Calu3 (cell line): ENCODE results near the gene ZNF394. TPM values are rescaled to one million over a fixed set of nuclear protein-coding genes. Genes with fewer than 3 reads are reported as not detected.

Experiments
- BruUV-seq: library from RNA; stranded (reverse); fragments of 400-500 nt; replicated peaks from 2 replicates; lab custom pipeline; 2021; lab: Mats Ljungman, UMichigan
- CTCF ChIA-PET: fragments of 300-600 bp; sonication (Branson Sonifier 250); formaldehyde crosslinking; loops from one replicate; lab custom pipeline; 2022; ENCODE audit warnings: antibody characterized with exemption; lab: Charles Lee
- DNase-seq: peaks from one replicate; pipeline ENCODE4 v3.0.0; 2022
- H3K27ac Mint-ChIP-seq: one replicate; pipeline ENCODE4 v1.8.0; 2022; ENCODE audit warnings: mixed read lengths; ENCODE audit not compliant: unreplicated experiment
- H3K27me3 Mint-ChIP-seq: one replicate; pipeline ENCODE4 v1.8.0; 2022; ENCODE audit warnings: mixed read lengths; ENCODE audit not compliant: unreplicated experiment
- H3K36me3 Mint-ChIP-seq: one replicate; pipeline ENCODE4 v1.8.0; 2022; ENCODE audit warnings: mild to moderate bottlenecking, moderate library complexity, mixed read lengths; ENCODE audit not compliant: insufficient read depth, unreplicated experiment
- H3K4me1 Mint-ChIP-seq: one replicate; pipeline ENCODE4 v1.8.0; 2022; ENCODE audit warnings: mild to moderate bottlenecking, low read depth, mixed read lengths; ENCODE audit not compliant: unreplicated experiment
- H3K4me3 Mint-ChIP-seq: one replicate; pipeline ENCODE4 v1.8.0; 2022; ENCODE audit warnings: mild to moderate bottlenecking, low read depth, moderate library complexity, mixed read lengths; ENCODE audit not compliant: unreplicated experiment
- H3K9me3 Mint-ChIP-seq: one replicate; pipeline ENCODE4 v1.8.0; 2022; ENCODE audit warnings: low read depth, mixed read lengths; ENCODE audit not compliant: unreplicated experiment
- CTCF ChIP-seq: fragments of 200-600 bp; IDR thresholded peaks from one replicate; pipeline ENCODE4 v1.8.0; 2022; ENCODE audit warnings: antibody characterized with exemption; ENCODE audit not compliant: unreplicated experiment
- intact Hi-C: fragments of 100-400 bp; cut with micrococcal nuclease; formaldehyde crosslinking; loops from one replicate; pipeline ENCODE4 v1.10.0; 2022; ENCODE audit not compliant: unreplicated experiment
- total RNA-seq: library from RNA; stranded (reverse); gene quantifications from 2 replicates; pipeline ENCODE4 v1.2.3, GENCODE V29; 2022

ZNF394 gene
- total RNA-seq, 1 experiment from 2014 or later = 17.3 TPM

- no peak for TF ChIP-seq CTCF
- Mint-ChIP-seq H3K9me3 (no peaks in the 10 kb centered on the region), H3K4me3 (no peak overlapping the region), H3K27ac (no peak overlapping the region), H3K4me1 (no peaks in the 10 kb centered on the region), H3K36me3 (peaks cover 36% of the 10 kb centered on the region), H3K27me3 (no peaks in the 10 kb centered on the region)
- no TSS peak for BruUV-seq
- CTCF ChIA-PET = no interaction called here
- intact Hi-C loops = no loop called here
- DNase-seq = no peak
Observed at GRCh38 chr7:99455874-99456273, 44.2 kb downstream of the ZNF394 start.

- H3K4me3 Mint-ChIP-seq = no peak overlapping the region
- TF ChIP-seq CTCF = no peak
- no TSS peak for BruUV-seq
- DNase-seq = no peak
- no peaks in the 10 kb centered on the region for H3K4me1 Mint-ChIP-seq
- H3K36me3 Mint-ChIP-seq = peaks cover 32% of the 10 kb centered on the region
- no peaks in the 10 kb centered on the region for H3K27me3 Mint-ChIP-seq
- intact Hi-C loops = no loop called here
- CTCF ChIA-PET = no interaction called here
- no peaks in the 10 kb centered on the region for H3K9me3 Mint-ChIP-seq
- H3K27ac Mint-ChIP-seq = no peak overlapping the region
Observed at GRCh38 chr7:99453105-99453504, 47.0 kb downstream of the ZNF394 start.

- no peak for TF ChIP-seq CTCF
- H3K4me1 Mint-ChIP-seq = no peaks in the 10 kb centered on the region
- no peaks in the 10 kb centered on the region for H3K27me3 Mint-ChIP-seq
- intact Hi-C loops = no loop called here
- peaks cover 34% of the 10 kb centered on the region for H3K36me3 Mint-ChIP-seq
- no peak overlapping the region for H3K27ac Mint-ChIP-seq
- CTCF ChIA-PET = no interaction called here
- H3K4me3 Mint-ChIP-seq = no peak overlapping the region
- DNase-seq = no peak
- no TSS peak for BruUV-seq
- H3K9me3 Mint-ChIP-seq = no peaks in the 10 kb centered on the region
Observed at GRCh38 chr7:99452541-99452940, 47.5 kb downstream of the ZNF394 start.

- DNase-seq = no peak
- TF ChIP-seq CTCF = no peak
- no TSS peak for BruUV-seq
- Mint-ChIP-seq H3K4me3 (no peak overlapping the region), H3K9me3 (no peaks in the 10 kb centered on the region), H3K4me1 (no peaks in the 10 kb centered on the region), H3K27me3 (no peaks in the 10 kb centered on the region), H3K27ac (no peak overlapping the region), H3K36me3 (peaks cover 36% of the 10 kb centered on the region)
- CTCF ChIA-PET = no interaction called here
- intact Hi-C loops = no loop called here
Observed at GRCh38 chr7:99451936-99452335, 48.1 kb downstream of the ZNF394 start.
